PC-3 (cell line): Measurements from ENCODE around the gene CCDC92B.

Experiments used
- EZH2 ChIP-seq: fragments of 300-600 bp; sonication (generic); IDR thresholded peaks from one replicate; pipeline ENCODE4 v1.6.1; 2017; ENCODE audit warnings: antibody characterized with exemption, mild to moderate bottlenecking, low read length; ENCODE audit not compliant: unreplicated experiment
- TF ChIP-seq, protein P1 (sequence below): fragments of 300-600 bp; sonication (generic); conservative IDR thresholded peaks from 2 replicates; pipeline ENCODE4 v1.5.1; 2017; ENCODE audit warnings: antibody characterized with exemption, low read depth, mild to moderate bottlenecking, low read length

- TF ChIP-seq, protein P1, sequence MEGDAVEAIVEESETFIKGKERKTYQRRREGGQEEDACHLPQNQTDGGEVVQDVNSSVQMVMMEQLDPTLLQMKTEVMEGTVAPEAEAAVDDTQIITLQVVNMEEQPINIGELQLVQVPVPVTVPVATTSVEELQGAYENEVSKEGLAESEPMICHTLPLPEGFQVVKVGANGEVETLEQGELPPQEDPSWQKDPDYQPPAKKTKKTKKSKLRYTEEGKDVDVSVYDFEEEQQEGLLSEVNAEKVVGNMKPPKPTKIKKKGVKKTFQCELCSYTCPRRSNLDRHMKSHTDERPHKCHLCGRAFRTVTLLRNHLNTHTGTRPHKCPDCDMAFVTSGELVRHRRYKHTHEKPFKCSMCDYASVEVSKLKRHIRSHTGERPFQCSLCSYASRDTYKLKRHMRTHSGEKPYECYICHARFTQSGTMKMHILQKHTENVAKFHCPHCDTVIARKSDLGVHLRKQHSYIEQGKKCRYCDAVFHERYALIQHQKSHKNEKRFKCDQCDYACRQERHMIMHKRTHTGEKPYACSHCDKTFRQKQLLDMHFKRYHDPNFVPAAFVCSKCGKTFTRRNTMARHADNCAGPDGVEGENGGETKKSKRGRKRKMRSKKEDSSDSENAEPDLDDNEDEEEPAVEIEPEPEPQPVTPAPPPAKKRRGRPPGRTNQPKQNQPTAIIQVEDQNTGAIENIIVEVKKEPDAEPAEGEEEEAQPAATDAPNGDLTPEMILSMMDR = no peak
- no peak for TF ChIP-seq EZH2
Measured at GRCh38 chr17:2735896-2736295, 13.6 kb downstream of the CCDC92B start.
